ENCODE data around the gene HSP90AB1. TPM values are rescaled to one million over a fixed set of nuclear protein-coding genes. Genes with fewer than 3 reads are reported as not detected.

Gene HSP90AB1
- total RNA-seq, 1 donor from 2014 or later, result 873 TPM

GRCh38 chr6:44232676-44233566, 14.0 kb upstream of the HSP90AB1 start:
- peak; percentile 40 for DNase-seq
- intact Hi-C loops (cut with micrococcal nuclease), result no loop called here

GRCh38 chr6:44233567-44234100, 13.3 kb upstream of the HSP90AB1 start:
- DNase-seq (peak; percentile 46), ATAC-seq (peak; percentile 41)
- intact Hi-C loops (cut with micrococcal nuclease), result no loop called here

More at GRCh38 chr6:44232676-44233566, 14.0 kb upstream of the HSP90AB1 start:
- no peak for ATAC-seq

GRCh38 chr6:44234101-44235025, 12.5 kb upstream of the HSP90AB1 start:
- ATAC-seq (peak; percentile 70), DNase-seq (peak; percentile 94)
- intact Hi-C loops (cut with micrococcal nuclease), result no loop called here

- no peak for DNase-seq
- intact Hi-C loops (cut with micrococcal nuclease), result no loop called here
Measured at GRCh38 chr6:44235269-44235668, 11.6 kb upstream of the HSP90AB1 start.

GRCh38 chr6:44235891-44236516, 10.9 kb upstream of the HSP90AB1 start:
- intact Hi-C loops (cut with micrococcal nuclease), result loop anchor here (2.0 kb wide), 1 partner anchor 63 kb away; no protein-coding TSS in a partner anchor
- DNase-seq (no peak), ATAC-seq (no peak)

More at GRCh38 chr6:44235269-44235668, 11.6 kb upstream of the HSP90AB1 start:
- ATAC-seq, result no peak

GRCh38 chr6:44237021-44237812, 9.7 kb upstream of the HSP90AB1 start:
- ATAC-seq (peak; percentile 81), DNase-seq (peak; percentile 90)
- intact Hi-C loops (cut with micrococcal nuclease), result loop anchor here (2.0 kb wide), 1 partner anchor 64 kb away; no protein-coding TSS in a partner anchor

- intact Hi-C loops (cut with micrococcal nuclease), result loop anchor here (2.0 kb wide), 1 partner anchor 65 kb away; no protein-coding TSS in a partner anchor
- ATAC-seq (peak; percentile 75), DNase-seq (peak; percentile 90)
Measured at GRCh38 chr6:44237813-44238433, 9.0 kb upstream of the HSP90AB1 start.

- ATAC-seq (no peak), DNase-seq (no peak)
- intact Hi-C loops (cut with micrococcal nuclease), result no loop called here
Measured at GRCh38 chr6:44238687-44239350, 8.1 kb upstream of the HSP90AB1 start.

- intact Hi-C loops (cut with micrococcal nuclease), result no loop called here
- DNase-seq (no peak), ATAC-seq (no peak)
Measured at GRCh38 chr6:44243345-44243744, 3.6 kb upstream of the HSP90AB1 start.

GRCh38 chr6:44245391-44245911, 1.4 kb upstream of the HSP90AB1 start:
- intact Hi-C loops (cut with micrococcal nuclease), result no loop called here
- ATAC-seq (no peak), DNase-seq (peak; percentile 27)

GRCh38 chr6:44245912-44246662, 814 bp upstream of the HSP90AB1 start:
- DNase-seq (peak; percentile 97), ATAC-seq (peak; percentile 84)
- intact Hi-C loops (cut with micrococcal nuclease), result no loop called here

GRCh38 chr6:44247338-44248302, 719 bp downstream of the HSP90AB1 start:
- intact Hi-C loops (cut with micrococcal nuclease), result no loop called here
- ATAC-seq (peak; percentile 33), DNase-seq (peak; percentile 76)

- no peak for DNase-seq
- no peak for ATAC-seq
- intact Hi-C loops (cut with micrococcal nuclease), result no loop called here
Measured at GRCh38 chr6:44248579-44248978, 1.7 kb downstream of the HSP90AB1 start.

GRCh38 chr6:44249082-44249748, 2.3 kb downstream of the HSP90AB1 start:
- ATAC-seq, result no peak
- intact Hi-C loops (cut with micrococcal nuclease), result no loop called here
- no peak for DNase-seq
